HepG2 (cell line): Measurements from ENCODE around the gene HPDL. TPM values are rescaled to one million over a fixed set of nuclear protein-coding genes. Genes with fewer than 3 reads are reported as not detected.
A peak's percentile ranks its signal among the peaks of the same experiment; 100 is the strongest.

Experiments used
- ARNT2 ChIP-seq: sonication (generic); formaldehyde crosslinking; IDR thresholded peaks from 2 replicates; pipeline ENCODE4 v1.8.0; 2022; ENCODE audit warnings: mild to moderate bottlenecking, low read depth, missing genetic modification reagents, moderate library complexity
- GABPA ChIP-seq, 2 experiments: IDR thresholded peaks; 2 replicates each; pipeline ENCODE4 v1.6.1; 2011 to 2016; ENCODE audit warnings: low read depth in 2 of 2, low read length in 1 of 2, missing biosample characterization in 1 of 2, missing genetic modification characterization in 1 of 2
- SETDB1 ChIP-seq: sonication (generic); formaldehyde crosslinking; IDR thresholded peaks from 2 replicates; pipeline ENCODE4 v1.5.1; 2020; ENCODE audit warnings: missing genetic modification reagents, mild to moderate bottlenecking, borderline replicate concordance
- SIN3B ChIP-seq: fragments of 150-350 bp; IDR thresholded peaks from 2 replicates; pipeline ENCODE4 v1.6.1; 2014; ENCODE audit warnings: low read length
- SNAPC5 ChIP-seq: sonication (generic); formaldehyde crosslinking; IDR thresholded peaks from 2 replicates; pipeline ENCODE4 v1.8.1; 2023; ENCODE audit warnings: mild to moderate bottlenecking, missing genetic modification reagents, borderline replicate concordance
- SP4 ChIP-seq: sonication (generic); formaldehyde crosslinking; IDR thresholded peaks from 2 replicates; pipeline ENCODE4 v1.8.1; 2023; ENCODE audit warnings: mild to moderate bottlenecking, missing genetic modification reagents
- SRY ChIP-seq: sonication (generic); formaldehyde crosslinking; IDR thresholded peaks from 2 replicates; pipeline ENCODE4 v1.8.0; 2022; ENCODE audit warnings: mild to moderate bottlenecking, missing genetic modification reagents
- ZBTB2 ChIP-seq: sonication (generic); formaldehyde crosslinking; IDR thresholded peaks from 2 replicates; pipeline ENCODE4 v1.8.0; 2022; ENCODE audit warnings: low read depth, missing genetic modification reagents
- ZBTB44 ChIP-seq: sonication (generic); formaldehyde crosslinking; IDR thresholded peaks from 2 replicates; pipeline ENCODE4 v1.4.0; 2020; ENCODE audit warnings: missing genetic modification reagents
- ZBTB7A ChIP-seq: sonication (generic); formaldehyde crosslinking; IDR thresholded peaks from 2 replicates; pipeline ENCODE4 v1.8.0; 2022; ENCODE audit warnings: mild to moderate bottlenecking, missing genetic modification reagents
- ZFP82 ChIP-seq: sonication (generic); formaldehyde crosslinking; IDR thresholded peaks from 2 replicates; pipeline ENCODE4 v1.5.1; 2020; ENCODE audit warnings: mild to moderate bottlenecking, missing genetic modification reagents, borderline replicate concordance
- ZNF143 ChIP-seq: sonication (generic); formaldehyde crosslinking; IDR thresholded peaks from 2 replicates; pipeline ENCODE4 v1.4.0; 2020; ENCODE audit warnings: missing genetic modification reagents
- ZNF383 ChIP-seq: sonication (generic); formaldehyde crosslinking; IDR thresholded peaks from 2 replicates; pipeline ENCODE4 v1.4.0; 2020; ENCODE audit warnings: missing genetic modification reagents, mild to moderate bottlenecking, borderline replicate concordance
- ZNF468 ChIP-seq: sonication (generic); formaldehyde crosslinking; IDR thresholded peaks from 2 replicates; pipeline ENCODE4 v1.8.0; 2022; ENCODE audit warnings: mild to moderate bottlenecking, moderate library complexity, missing genetic modification reagents
- ZNF547 ChIP-seq: sonication (generic); formaldehyde crosslinking; IDR thresholded peaks from 2 replicates; pipeline ENCODE4 v1.5.1; 2020; ENCODE audit warnings: mild to moderate bottlenecking, missing genetic modification reagents
- ZNF558 ChIP-seq: sonication (generic); formaldehyde crosslinking; IDR thresholded peaks from 2 replicates; pipeline ENCODE4 v1.9.0; 2022; ENCODE audit warnings: mild to moderate bottlenecking, missing genetic modification reagents, borderline replicate concordance
- ZNF615 ChIP-seq: sonication (generic); formaldehyde crosslinking; IDR thresholded peaks from 2 replicates; pipeline ENCODE4 v1.5.0; 2020; ENCODE audit warnings: mild to moderate bottlenecking, missing genetic modification reagents, borderline replicate concordance
- ZNF687 ChIP-seq: sonication (generic); formaldehyde crosslinking; IDR thresholded peaks from 2 replicates; pipeline ENCODE4 v1.5.1; 2020; ENCODE audit warnings: mild to moderate bottlenecking, missing genetic modification reagents, moderate library complexity
- ZNF761 ChIP-seq: sonication (generic); formaldehyde crosslinking; conservative IDR thresholded peaks from 2 replicates; pipeline ENCODE4 v1.4.0; 2020; ENCODE audit warnings: mild to moderate bottlenecking, missing genetic modification reagents
- ZSCAN25 ChIP-seq: sonication (generic); formaldehyde crosslinking; IDR thresholded peaks from 2 replicates; pipeline ENCODE4 v1.8.0; 2022; ENCODE audit warnings: mild to moderate bottlenecking, missing genetic modification reagents
- polyA plus RNA-seq, 8 experiments: library from polyadenylated mRNA; depleted of rRNA in 3 of 8; stranded (reverse) in 7 of 8; unstranded in 1 of 8; fragments of >200 nt; fragmentation: Illumina TruSeq in 4 of 8; extraction: Trizol in 4 of 8; gene quantifications; 2 replicates each; pipeline versions ENCODE4 v1.2.1 to v1.2.3, GENCODE V29; 2011 to 2016; ENCODE audit warnings: low read depth in 4 of 8, missing spikeins in 1 of 8, mixed read lengths in 1 of 8; ENCODE audit not compliant: insufficient read depth in 1 of 8
- total RNA-seq, 5 experiments: library from RNA; depleted of rRNA; stranded (reverse); fragments of >200 nt; fragmentation: Illumina TruSeq; extraction: Trizol; gene quantifications; 2 replicates each; pipeline ENCODE4 v1.2.3, GENCODE V29; 2016; ENCODE audit warnings: low read depth in 1 of 5

The HPDL gene
- total and polyA plus RNA-seq, 2 of the 13 experiments (the other 11 are each of a cell fraction or from before 2014, with no cell fraction given), result not detected

GRCh38 chr1:45303520-45304310 lies 23.0 kb upstream of the HPDL start (continued):
- TF ChIP-seq ZNF687 (CRISPR knock-in tag) (peak; percentile 86), ZNF558 (0 out of 2 replicates have a peak, but pooled peaks have one; percentile 41), SNAPC5 (peak; percentile 52; the same call in 1 of the 2 replicates), ZNF468 (CRISPR knock-in tag) (no peak), ZNF547 (peak; percentile 52; the same call in 1 of the 2 replicates), ZFP82 (CRISPR knock-in tag) (peak; percentile 49; the same call in 1 of the 2 replicates), ARNT2 (CRISPR knock-in tag) (peak; percentile 51; the same call in 1 of the 2 replicates), ZNF143 (CRISPR knock-in tag) (peak; percentile 84), ZBTB2 (0 out of 2 replicates have a peak, but pooled peaks have one; percentile 29), ZBTB44 (CRISPR knock-in tag) (no peak), ZSCAN25 (CRISPR knock-in tag) (peak; percentile 71), SP4 (CRISPR knock-in tag) (peak; percentile 91), ZNF383 (CRISPR knock-in tag) (no peak), SETDB1 (CRISPR knock-in tag) (no peak), ZNF761 (peak; percentile 84), ZBTB7A (peak; percentile 61; the same call in 1 of the 2 replicates), SRY (peak; percentile 76), SIN3B (no peak), ZNF615 (CRISPR knock-in tag) (no peak), GABPA (IDR thresholded peaks at IDR 0.05; ENCODE audit: low read depth, low read length) (peak; percentile 63), GABPA (CRISPR knock-in tag; IDR thresholded peaks at IDR 0.05; ENCODE audit: low read depth) (peak; percentile 89)
